GM13977 (cell line): Measurements from ENCODE around the gene CACNB1.

ENCODE experiments used
- DNase-seq: peaks from one replicate; pipeline ENCODE4 v3.0.0; 2012; ENCODE audit warnings: low spot score
- CTCF ChIP-seq: IDR thresholded peaks from 2 replicates; pipeline ENCODE4 v1.5.1; 2012; ENCODE audit warnings: mild to moderate bottlenecking, control low read depth; ENCODE audit not compliant: insufficient read depth; ENCODE audit errors: extremely low read depth, missing control alignments
- in situ Hi-C: fragments of 300-500 bp; cut with MboI; formaldehyde crosslinking; loops from one replicate; pipeline ENCODE4 v1.12.0; 2022; ENCODE audit warnings: low sequenced_read_pairs, low pct_unique_long_range_greater_than_20kb, mixed read lengths, inconsistent platforms; ENCODE audit not compliant: unreplicated experiment

Gene CACNB1

GRCh38 chr17:39210093-39210434, 12.6 kb upstream of the CACNB1 start:
- TF ChIP-seq CTCF: no peak
- DNase-seq: no peak
- in situ Hi-C loops: no loop called here

GRCh38 chr17:39209317-39210092, 12.0 kb upstream of the CACNB1 start:
- TF ChIP-seq CTCF: no peak
- in situ Hi-C loops: no loop called here
- no peak for DNase-seq

GRCh38 chr17:39208893-39209292, 11.4 kb upstream of the CACNB1 start:
- in situ Hi-C loops: no loop called here
- DNase-seq: peak; percentile 76
- no peak for TF ChIP-seq CTCF

- no peak for TF ChIP-seq CTCF
- no peak for DNase-seq
- in situ Hi-C loops: no loop called here
Observed at GRCh38 chr17:39208136-39208535, 10.7 kb upstream of the CACNB1 start.

- no peak for DNase-seq
Observed at GRCh38 chr17:39205112-39205526, 7.7 kb upstream of the CACNB1 start.

GRCh38 chr17:39204245-39204644, 6.8 kb upstream of the CACNB1 start:
- DNase-seq: no peak
- no peak for TF ChIP-seq CTCF
- in situ Hi-C loops: no loop called here

More at GRCh38 chr17:39205112-39205526, 7.7 kb upstream of the CACNB1 start:
- no peak for TF ChIP-seq CTCF
- in situ Hi-C loops: no loop called here
